SH-SY5Y (cell line): ENCODE results near the gene GJA3.

ENCODE experiments used
- GATA2 ChIP-seq: IDR thresholded peaks from 2 replicates; pipeline ENCODE4 v1.6.1; 2011; ENCODE audit warnings: mild to moderate bottlenecking, low read depth, low read length
- GATA3 ChIP-seq: IDR thresholded peaks from 2 replicates; pipeline ENCODE4 v1.6.1; 2011; ENCODE audit warnings: low read depth, mild to moderate bottlenecking, low read length, moderate library complexity

GRCh38 chr13:20142023-20142926 is 18.6 kb downstream of the GJA3 start:
- TF ChIP-seq GATA2: no peak
- TF ChIP-seq GATA3: no peak
